Activated CD8-positive, alpha-beta T cell treated with anti-CD3 and anti-CD28 coated beads for 36 hours (primary cell): ENCODE data around the gene GALNT9. TPM values are rescaled to one million over a fixed set of nuclear protein-coding genes. Genes with fewer than 3 reads are reported as not detected.

Source experiments
- ATAC-seq: fragments of 200-7000 bp; cut with Tn5 transposase; one replicate; pipeline ENCODE4 v1.10.0; 2021; ENCODE audit warnings: mild to moderate bottlenecking, moderate library complexity
- CTCF ChIA-PET: fragments of 350-600 bp; sonication (Branson Sonifier 250); formaldehyde crosslinking; loops from one replicate; lab custom pipeline; 2021; ENCODE audit warnings: antibody characterized with exemption; lab: Charles Lee
- POLR2A ChIA-PET: fragments of 350-600 bp; sonication (Branson Sonifier 250); formaldehyde crosslinking; loops from one replicate; lab custom pipeline; 2021; ENCODE audit warnings: antibody characterized with exemption; lab: Charles Lee
- DNase-seq: peaks from one replicate; pipeline ENCODE4 v3.0.0-alpha.2; 2020
- H3K27ac Mint-ChIP-seq: one replicate; pipeline ENCODE4 v1.8.0; 2021; ENCODE audit warnings: mild to moderate bottlenecking, mixed read lengths
- H3K27me3 Mint-ChIP-seq: one replicate; pipeline ENCODE4 v1.8.0; 2021; ENCODE audit warnings: mixed read lengths
- H3K36me3 Mint-ChIP-seq: one replicate; pipeline ENCODE4 v1.8.0; 2021; ENCODE audit warnings: low read depth, mixed read lengths
- H3K4me1 Mint-ChIP-seq: one replicate; pipeline ENCODE4 v1.8.0; 2021; ENCODE audit warnings: low read depth, mixed read lengths
- H3K4me3 Mint-ChIP-seq: one replicate; pipeline ENCODE4 v1.8.0; 2021; ENCODE audit warnings: mild to moderate bottlenecking, moderate library complexity, mixed read lengths
- H3K9me3 Mint-ChIP-seq: one replicate; pipeline ENCODE4 v1.8.0; 2021; ENCODE audit warnings: mixed read lengths
- intact Hi-C: fragments of 100-400 bp; cut with micrococcal nuclease; formaldehyde crosslinking; loops from one replicate; pipeline ENCODE4 v1.10.0; 2022
- total RNA-seq, 2 experiments: library from RNA; stranded (reverse); gene quantifications; one replicate each; pipeline ENCODE4 v1.2.3, GENCODE V29; 2021
- TF ChIP-seq, protein P1 (sequence below): fragments of 200-600 bp; IDR thresholded peaks from one replicate; pipeline ENCODE4 v1.8.0; 2022; ENCODE audit warnings: antibody characterized with exemption, mild to moderate bottlenecking

Gene GALNT9
- total RNA-seq, 2 experiments from 2014 or later, result not detected

DNA sequence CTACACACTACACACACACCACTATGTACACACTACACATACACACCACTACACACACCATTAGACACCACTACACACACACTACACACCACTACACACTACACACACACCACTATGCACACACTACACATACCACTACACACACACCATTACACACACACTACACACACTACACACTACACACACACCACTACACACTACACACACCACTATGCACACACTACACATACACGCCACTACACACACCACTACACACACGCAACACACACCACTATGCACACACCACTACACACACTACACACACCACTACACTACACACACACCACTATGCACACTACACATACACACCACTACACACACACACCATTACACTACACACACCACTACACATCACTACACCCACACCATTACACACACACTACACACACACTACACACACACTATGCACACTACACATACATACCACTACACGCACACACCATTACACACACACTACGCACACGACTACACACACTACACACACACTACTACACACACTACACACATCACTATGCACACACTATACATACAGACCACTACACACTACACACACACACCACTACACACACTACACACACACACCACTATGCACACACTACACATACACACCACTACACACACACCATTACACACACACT is 171.5 kb downstream of the GALNT9 start:
- ChIA-PET CTCF (no interaction called here), POLR2A (no interaction called here)
- TF ChIP-seq, protein P1, sequence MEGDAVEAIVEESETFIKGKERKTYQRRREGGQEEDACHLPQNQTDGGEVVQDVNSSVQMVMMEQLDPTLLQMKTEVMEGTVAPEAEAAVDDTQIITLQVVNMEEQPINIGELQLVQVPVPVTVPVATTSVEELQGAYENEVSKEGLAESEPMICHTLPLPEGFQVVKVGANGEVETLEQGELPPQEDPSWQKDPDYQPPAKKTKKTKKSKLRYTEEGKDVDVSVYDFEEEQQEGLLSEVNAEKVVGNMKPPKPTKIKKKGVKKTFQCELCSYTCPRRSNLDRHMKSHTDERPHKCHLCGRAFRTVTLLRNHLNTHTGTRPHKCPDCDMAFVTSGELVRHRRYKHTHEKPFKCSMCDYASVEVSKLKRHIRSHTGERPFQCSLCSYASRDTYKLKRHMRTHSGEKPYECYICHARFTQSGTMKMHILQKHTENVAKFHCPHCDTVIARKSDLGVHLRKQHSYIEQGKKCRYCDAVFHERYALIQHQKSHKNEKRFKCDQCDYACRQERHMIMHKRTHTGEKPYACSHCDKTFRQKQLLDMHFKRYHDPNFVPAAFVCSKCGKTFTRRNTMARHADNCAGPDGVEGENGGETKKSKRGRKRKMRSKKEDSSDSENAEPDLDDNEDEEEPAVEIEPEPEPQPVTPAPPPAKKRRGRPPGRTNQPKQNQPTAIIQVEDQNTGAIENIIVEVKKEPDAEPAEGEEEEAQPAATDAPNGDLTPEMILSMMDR, result no peak
- H3K4me3 Mint-ChIP-seq, result no peak overlapping the region
- H3K27me3 Mint-ChIP-seq, result no peaks in the 10 kb centered on the region
- intact Hi-C loops, result no loop called here
- DNase-seq, result no peak
- H3K36me3 Mint-ChIP-seq, result no peaks in the 10 kb centered on the region
- H3K9me3 Mint-ChIP-seq, result no peaks in the 10 kb centered on the region
- H3K4me1 Mint-ChIP-seq, result peaks cover 2% of the 10 kb centered on the region
- H3K27ac Mint-ChIP-seq, result no peak overlapping the region
- ATAC-seq, result no peak

DNA sequence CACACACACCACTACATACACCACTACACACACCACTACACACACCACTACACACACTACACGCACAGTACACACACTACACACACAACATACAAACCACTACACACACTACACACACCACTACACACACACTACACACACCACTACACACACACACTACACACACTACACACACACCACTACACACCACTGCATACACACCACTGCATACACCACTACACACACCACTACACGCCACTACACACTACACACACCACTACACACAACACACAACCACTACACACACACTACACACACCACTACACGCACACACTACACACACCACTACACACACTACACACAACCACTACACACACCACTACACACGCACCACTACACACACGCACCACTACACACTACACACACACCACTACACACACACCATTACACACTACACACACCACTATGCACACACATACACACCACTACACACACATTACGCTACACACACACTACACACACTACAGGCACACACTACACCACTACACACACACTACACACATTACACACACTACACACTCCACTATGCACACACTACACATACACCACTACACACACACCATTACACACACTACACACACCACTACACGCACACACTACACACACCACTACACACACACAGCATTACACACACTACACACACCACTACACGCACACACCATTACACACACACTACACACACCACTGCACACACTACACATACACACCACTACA is 172.6 kb downstream of the GALNT9 start:
- H3K4me3 Mint-ChIP-seq, result no peak overlapping the region
- H3K4me1 Mint-ChIP-seq, result no peaks in the 10 kb centered on the region
- no peaks in the 10 kb centered on the region for H3K9me3 Mint-ChIP-seq
- CTCF ChIA-PET, result no interaction called here
- POLR2A ChIA-PET, result no interaction called here
- H3K36me3 Mint-ChIP-seq, result no peaks in the 10 kb centered on the region
- no peak overlapping the region for H3K27ac Mint-ChIP-seq
- TF ChIP-seq, protein P1, result no peak
- ATAC-seq (no peak), DNase-seq (no peak)
- no peaks in the 10 kb centered on the region for H3K27me3 Mint-ChIP-seq
- intact Hi-C loops, result no loop called here

DNA sequence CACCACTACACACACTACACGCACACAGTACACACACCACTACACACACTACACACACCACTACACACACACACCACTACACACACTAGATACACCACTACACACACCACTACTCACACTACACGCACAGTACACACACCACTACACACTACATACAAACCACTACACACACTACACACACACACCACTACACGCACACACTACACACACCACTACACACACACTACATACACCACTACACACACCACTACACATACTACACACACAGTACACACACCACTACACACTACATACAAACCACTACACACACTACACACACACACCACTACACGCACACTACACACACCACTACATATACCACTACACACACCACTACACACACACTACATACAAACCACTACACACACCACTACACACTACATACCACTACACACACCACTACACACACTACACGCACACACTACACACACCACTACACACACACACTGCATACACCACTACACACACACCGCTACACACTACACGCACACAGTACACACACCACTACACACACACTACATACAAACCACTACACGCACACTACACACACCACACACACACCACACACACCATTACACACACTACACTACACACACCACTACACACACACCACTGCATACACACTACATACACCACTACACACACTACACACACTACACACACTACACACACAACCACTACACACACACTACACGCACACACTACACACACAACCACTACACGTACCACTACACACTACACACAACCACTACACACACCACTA is 173.4 kb downstream of the GALNT9 start:
- no peak overlapping the region for H3K27ac Mint-ChIP-seq
- no peaks in the 10 kb centered on the region for H3K9me3 Mint-ChIP-seq
- no peak overlapping the region for H3K4me3 Mint-ChIP-seq
- ATAC-seq, result no peak
- POLR2A ChIA-PET, result no interaction called here
- TF ChIP-seq, protein P1, result no peak
- CTCF ChIA-PET, result interaction anchor here (1.0 to 1.5 kb wide), 3 partner anchors 30 to 258 kb away, joined by 3 to 5 read pairs (median 3); no protein-coding TSS in a partner anchor
- H3K4me1 Mint-ChIP-seq, result no peaks in the 10 kb centered on the region
- peaks cover 1% of the 10 kb centered on the region for H3K36me3 Mint-ChIP-seq
- intact Hi-C loops, result no loop called here
- no peak for DNase-seq
- no peaks in the 10 kb centered on the region for H3K27me3 Mint-ChIP-seq

DNA sequence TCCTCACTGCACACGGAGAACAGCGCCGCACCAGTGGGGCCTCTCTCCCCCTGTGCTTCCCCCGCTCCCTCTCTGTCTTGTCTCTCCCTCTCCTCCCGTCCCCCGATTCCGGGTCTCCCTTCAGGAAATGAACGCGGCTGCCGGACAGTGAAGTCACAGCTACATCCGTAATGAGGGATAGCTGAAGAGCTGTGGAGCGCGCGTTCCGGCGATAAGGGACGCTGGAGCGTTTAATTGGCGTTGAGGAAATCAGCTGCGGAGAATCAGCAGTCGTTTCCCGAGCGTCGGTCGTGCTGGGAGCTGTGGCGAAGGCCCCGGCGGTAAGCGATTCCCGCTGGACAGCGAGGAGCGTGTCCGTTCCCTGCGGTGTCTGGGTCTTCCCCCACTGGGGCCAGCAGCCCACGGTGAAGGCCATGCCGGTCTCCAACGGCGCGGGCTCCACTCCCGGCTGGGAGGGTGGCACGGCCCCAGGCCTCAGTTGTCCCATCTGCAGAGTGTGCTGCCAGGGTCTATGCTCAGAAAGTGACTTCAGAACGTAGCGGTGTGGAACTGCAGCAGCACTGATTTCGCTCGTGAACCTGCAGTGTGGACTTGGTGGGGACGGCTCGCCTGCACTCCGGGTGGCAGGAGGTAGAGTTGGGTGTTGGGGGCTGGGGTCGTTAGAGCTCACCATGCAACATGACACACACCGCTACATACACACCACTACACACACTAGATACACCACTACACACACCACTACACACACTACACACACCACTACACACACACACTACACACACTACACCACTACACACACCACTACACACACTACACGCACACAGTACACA is 174.2 kb downstream of the GALNT9 start:
- no peak overlapping the region for H3K27ac Mint-ChIP-seq
- peak; percentile 25 for ATAC-seq
- ChIA-PET CTCF (interaction anchor here (0.6 to 1.5 kb wide), 4 partner anchors 29 to 259 kb away, joined by 3 to 5 read pairs (median 3); no protein-coding TSS in a partner anchor), POLR2A (no interaction called here)
- DNase-seq, result no peak
- H3K27me3 Mint-ChIP-seq, result no peaks in the 10 kb centered on the region
- no peaks in the 10 kb centered on the region for H3K4me1 Mint-ChIP-seq
- TF ChIP-seq, protein P1, result no peak
- peaks cover 1% of the 10 kb centered on the region for H3K36me3 Mint-ChIP-seq
- no peak overlapping the region for H3K4me3 Mint-ChIP-seq
- H3K9me3 Mint-ChIP-seq, result no peaks in the 10 kb centered on the region
- intact Hi-C loops, result loop anchor here (5.0 kb wide), 1 partner anchor 67 kb away; no protein-coding TSS in a partner anchor
